ENCODE measurements around the gene SLC27A5. TPM values are rescaled to one million over a fixed set of nuclear protein-coding genes. Genes with fewer than 3 reads are reported as not detected.

SLC27A5 gene
- total RNA-seq, 1 donor from 2014 or later = 9.3 TPM

DNA sequence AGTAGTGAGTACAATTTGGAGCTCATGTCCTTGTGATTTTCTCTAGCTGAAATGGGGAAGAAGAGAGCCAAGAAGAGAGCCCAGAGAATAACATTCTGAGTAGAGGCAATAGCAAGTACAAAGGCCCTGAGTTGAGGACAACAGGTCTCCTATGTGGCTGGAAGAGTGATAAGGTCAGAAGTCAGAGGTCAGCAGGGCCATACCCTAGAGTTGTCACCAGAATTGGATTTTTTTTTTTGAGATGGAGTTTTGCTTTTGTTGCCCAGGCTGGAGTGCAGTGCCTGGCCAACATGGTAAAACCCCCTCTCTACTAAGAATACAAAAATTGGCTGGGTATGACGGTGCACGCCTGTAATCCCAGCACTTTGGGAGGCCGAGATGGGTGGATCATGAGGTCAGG, 24.1 kb upstream of the SLC27A5 start:
- peaks cover 4% of the 10 kb centered on the region for H3K4me1 Mint-ChIP-seq (ENCODE audit: unreplicated experiment)

DNA sequence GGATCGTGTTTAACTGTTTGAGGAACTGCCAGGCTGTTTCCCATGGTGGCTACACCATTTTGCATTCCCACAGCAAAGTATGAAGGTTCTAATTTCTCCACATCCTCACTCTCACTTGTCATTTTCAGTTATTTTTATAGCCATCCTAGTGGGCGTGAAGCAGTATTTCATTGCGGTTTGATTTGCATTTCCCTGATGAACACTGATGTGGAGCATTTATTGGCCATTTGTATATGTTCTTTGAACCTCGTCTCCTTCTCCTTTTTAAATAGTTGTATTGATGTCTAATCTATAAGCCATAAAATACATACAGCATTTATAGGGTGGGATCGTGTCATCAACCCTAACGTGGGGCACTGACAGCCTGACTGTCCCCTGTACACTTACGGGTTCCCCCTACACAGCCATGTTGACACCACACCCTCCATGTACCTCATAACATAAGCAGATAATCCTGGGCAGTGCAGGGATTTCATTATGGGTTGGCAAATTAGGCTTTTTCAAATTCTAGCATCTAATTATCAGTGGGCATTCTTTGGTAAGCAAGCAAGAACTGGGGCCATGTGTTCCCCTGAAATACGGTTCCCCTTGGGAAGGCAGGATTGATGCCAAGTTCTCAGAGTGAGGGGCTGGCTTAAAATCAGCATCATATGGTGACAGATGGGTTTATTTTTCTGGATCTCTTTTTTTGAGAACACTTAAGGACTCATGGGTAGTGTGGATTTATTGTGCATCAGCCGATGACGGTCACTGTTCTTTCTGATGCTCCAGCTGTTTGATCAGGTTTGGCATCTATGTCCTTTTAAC, 19.4 kb upstream of the SLC27A5 start:
- no peak overlapping the region for H3K27ac Mint-ChIP-seq
- no peak for DNase-seq (ENCODE audit: extremely low spot score, unreplicated experiment)
- TF ChIP-seq, protein P1, sequence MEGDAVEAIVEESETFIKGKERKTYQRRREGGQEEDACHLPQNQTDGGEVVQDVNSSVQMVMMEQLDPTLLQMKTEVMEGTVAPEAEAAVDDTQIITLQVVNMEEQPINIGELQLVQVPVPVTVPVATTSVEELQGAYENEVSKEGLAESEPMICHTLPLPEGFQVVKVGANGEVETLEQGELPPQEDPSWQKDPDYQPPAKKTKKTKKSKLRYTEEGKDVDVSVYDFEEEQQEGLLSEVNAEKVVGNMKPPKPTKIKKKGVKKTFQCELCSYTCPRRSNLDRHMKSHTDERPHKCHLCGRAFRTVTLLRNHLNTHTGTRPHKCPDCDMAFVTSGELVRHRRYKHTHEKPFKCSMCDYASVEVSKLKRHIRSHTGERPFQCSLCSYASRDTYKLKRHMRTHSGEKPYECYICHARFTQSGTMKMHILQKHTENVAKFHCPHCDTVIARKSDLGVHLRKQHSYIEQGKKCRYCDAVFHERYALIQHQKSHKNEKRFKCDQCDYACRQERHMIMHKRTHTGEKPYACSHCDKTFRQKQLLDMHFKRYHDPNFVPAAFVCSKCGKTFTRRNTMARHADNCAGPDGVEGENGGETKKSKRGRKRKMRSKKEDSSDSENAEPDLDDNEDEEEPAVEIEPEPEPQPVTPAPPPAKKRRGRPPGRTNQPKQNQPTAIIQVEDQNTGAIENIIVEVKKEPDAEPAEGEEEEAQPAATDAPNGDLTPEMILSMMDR (conservative IDR thresholded peaks at IDR 0.05) = no peak
- H3K4me1 Mint-ChIP-seq (ENCODE audit: unreplicated experiment) = no peaks in the 10 kb centered on the region
- H3K9me3 Mint-ChIP-seq = no peaks in the 10 kb centered on the region
- H3K4me3 Mint-ChIP-seq = no peak overlapping the region
- H3K36me3 Mint-ChIP-seq = no peaks in the 10 kb centered on the region
- H3K27me3 Mint-ChIP-seq = peaks cover 13% of the 10 kb centered on the region

More for the DNA sequence above, 24.1 kb upstream of the SLC27A5 start:
- H3K4me3 Mint-ChIP-seq = no peak overlapping the region
- DNase-seq (ENCODE audit: extremely low spot score, unreplicated experiment) = no peak
- H3K9me3 Mint-ChIP-seq = no peaks in the 10 kb centered on the region
- no peak overlapping the region for H3K27ac Mint-ChIP-seq
- TF ChIP-seq, protein P1 (conservative IDR thresholded peaks at IDR 0.05) = no peak
- H3K27me3 Mint-ChIP-seq = peaks cover 20% of the 10 kb centered on the region
- H3K36me3 Mint-ChIP-seq = no peaks in the 10 kb centered on the region

DNA sequence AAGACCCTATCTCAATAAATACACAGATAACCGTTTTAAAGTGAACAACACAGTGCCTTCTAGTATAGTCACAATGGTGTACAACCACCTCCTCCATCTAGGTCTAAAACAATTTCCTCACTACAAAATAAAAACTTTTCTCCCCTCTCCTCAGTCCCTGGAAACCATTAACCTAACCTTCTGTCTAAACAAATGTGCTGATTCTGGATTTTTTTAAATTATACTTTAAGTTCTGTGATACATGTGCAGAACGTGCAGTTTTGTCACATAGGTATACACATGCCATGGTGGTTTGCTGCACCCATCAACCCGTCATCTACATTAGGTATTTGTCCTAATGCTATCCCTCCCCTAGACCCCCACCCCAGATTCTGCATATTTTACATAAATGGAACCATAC, 17.6 kb upstream of the SLC27A5 start:
- Mint-ChIP-seq H3K4me3 (no peak overlapping the region), H3K36me3 (no peaks in the 10 kb centered on the region), H3K27me3 (peaks cover 13% of the 10 kb centered on the region), H3K9me3 (no peaks in the 10 kb centered on the region), H3K27ac (no peak overlapping the region), H3K4me1 (ENCODE audit: unreplicated experiment) (no peaks in the 10 kb centered on the region)
- no peak for DNase-seq (ENCODE audit: extremely low spot score, unreplicated experiment)
- TF ChIP-seq, protein P1 (conservative IDR thresholded peaks at IDR 0.05) = no peak

DNA sequence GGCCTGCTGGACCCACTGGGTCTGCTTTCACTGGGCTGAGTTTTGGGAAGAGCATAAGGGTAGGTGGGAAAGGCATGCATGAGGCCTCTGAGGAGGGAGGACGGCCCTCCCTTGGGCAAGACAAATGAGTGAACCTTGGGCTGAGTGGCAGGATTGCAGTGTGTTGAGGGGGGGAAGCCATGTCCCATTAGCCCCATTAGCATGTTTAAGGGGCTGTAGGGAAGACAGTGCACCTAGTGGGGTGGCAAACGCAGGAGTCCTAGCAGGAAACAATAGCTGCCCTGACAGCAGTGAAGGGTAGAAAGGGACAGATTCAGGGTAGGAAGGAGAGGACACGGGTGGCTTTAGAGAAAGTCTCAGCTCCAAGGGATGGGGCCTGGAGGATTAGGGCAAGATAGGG, 10.9 kb upstream of the SLC27A5 start:
- TF ChIP-seq, protein P1 (conservative IDR thresholded peaks at IDR 0.05) = no peak
- Mint-ChIP-seq H3K4me1 (ENCODE audit: unreplicated experiment) (peaks cover 13% of the 10 kb centered on the region), H3K36me3 (no peaks in the 10 kb centered on the region), H3K4me3 (no peak overlapping the region), H3K27me3 (no peaks in the 10 kb centered on the region), H3K9me3 (no peaks in the 10 kb centered on the region), H3K27ac (no peak overlapping the region)
- DNase-seq (ENCODE audit: extremely low spot score, unreplicated experiment) = no peak

DNA sequence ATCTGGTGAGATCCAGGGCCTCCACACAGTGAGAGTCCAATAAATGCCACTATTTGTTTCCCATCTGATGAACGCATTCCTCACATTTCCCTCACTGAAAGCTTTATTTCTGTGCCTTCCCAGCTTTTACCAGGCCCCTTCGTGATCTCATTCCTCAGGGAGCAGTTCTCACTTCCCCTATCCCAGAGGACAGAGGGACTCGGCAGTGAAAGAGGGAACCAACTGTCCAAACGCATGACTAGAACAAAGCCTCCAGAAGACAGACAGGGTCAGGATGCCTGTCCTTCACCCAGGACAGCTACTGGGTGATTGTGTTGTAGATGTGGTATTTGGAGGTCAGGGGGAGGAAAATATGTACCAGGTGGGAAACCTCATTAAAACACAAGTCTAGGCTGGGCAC, 9.9 kb upstream of the SLC27A5 start:
- Mint-ChIP-seq H3K4me1 (ENCODE audit: unreplicated experiment) (peaks cover 13% of the 10 kb centered on the region), H3K36me3 (no peaks in the 10 kb centered on the region), H3K27ac (peak overlapping the region; percentile 83), H3K27me3 (no peaks in the 10 kb centered on the region), H3K4me3 (peak overlapping the region; percentile 76), H3K9me3 (no peaks in the 10 kb centered on the region)
- DNase-seq (ENCODE audit: extremely low spot score, unreplicated experiment) = no peak
- TF ChIP-seq, protein P1 (conservative IDR thresholded peaks at IDR 0.05) = no peak
